IMR-90 (cell line): Measurements from ENCODE around the gene EXOC2. TPM values are rescaled to one million over a fixed set of nuclear protein-coding genes. Genes with fewer than 3 reads are reported as not detected.

Source experiments
- ATAC-seq: fragments of 200-7000 bp; cut with Tn5 transposase; 2 replicates; pipeline ENCODE4 v1.9.1; 2020; ENCODE audit warnings: low read depth, mild to moderate bottlenecking, moderate library complexity
- BruUV-seq: library from RNA; stranded (reverse); fragments of 400-500 nt; replicated peaks from 2 replicates; lab custom pipeline; 2021; lab: Mats Ljungman, UMichigan
- CTCF ChIA-PET: fragments of 300-600 bp; formaldehyde crosslinking; extraction: SDS; loops from one replicate; lab custom pipeline; 2021; ENCODE audit warnings: antibody characterized with exemption; lab: Yijun Ruan, JAX
- POLR2A ChIA-PET: fragments of 300-600 bp; sonication (Branson Sonifier 250); formaldehyde crosslinking; loops from one replicate; lab custom pipeline; 2022; ENCODE audit warnings: antibody characterized with exemption; ENCODE audit not compliant: unreplicated experiment; lab: Charles Lee
- DNase-seq: peaks from one replicate; pipeline ENCODE4 v3.0.0; 2013
- H2AFZ ChIP-seq: replicated peaks from 2 replicates; pipeline ENCODE3; 2013; ENCODE audit warnings: low read length, mild to moderate bottlenecking; ENCODE audit not compliant: poor library complexity
- H2AK5ac ChIP-seq: 2 replicates; pipeline ENCODE4 v1.6.1; 2013; ENCODE audit warnings: low read depth, low read length, inconsistent platforms
- H2AK9ac ChIP-seq: replicated peaks from 2 replicates; pipeline ENCODE3; 2013; ENCODE audit warnings: mild to moderate bottlenecking, low read depth, low read length, moderate library complexity; ENCODE audit not compliant: poor library complexity
- H2BK120ac ChIP-seq: 2 replicates; pipeline ENCODE4 v1.6.1; 2013; ENCODE audit warnings: low read depth, low read length, inconsistent platforms
- H2BK15ac ChIP-seq: 3 replicates; pipeline ENCODE4 v1.6.1; 2013; ENCODE audit warnings: low read depth, low read length, inconsistent platforms
- H2BK20ac ChIP-seq: 2 replicates; pipeline ENCODE4 v1.6.1; 2013; ENCODE audit warnings: low read depth, mild to moderate bottlenecking, inconsistent platforms, low read length, moderate library complexity
- H2BK5ac ChIP-seq: 2 replicates; pipeline ENCODE4 v1.6.1; 2013; ENCODE audit warnings: mild to moderate bottlenecking, low read depth, low read length, inconsistent platforms; ENCODE audit not compliant: poor library complexity, severe bottlenecking
- H3K14ac ChIP-seq: replicated peaks from 2 replicates; pipeline ENCODE4 v1.6.1; 2013; ENCODE audit warnings: low read depth, low read length, inconsistent platforms
- H3K18ac ChIP-seq: 2 replicates; pipeline ENCODE4 v1.6.1; 2013; ENCODE audit warnings: low read depth, low read length, control low read depth
- H3K23ac ChIP-seq: 2 replicates; pipeline ENCODE4 v1.6.1; 2013; ENCODE audit warnings: low read depth, low read length, inconsistent platforms
- H3K27ac ChIP-seq: 2 replicates; pipeline ENCODE4 v1.5.1; 2013; ENCODE audit warnings: mild to moderate bottlenecking, control low read depth, low read length; ENCODE audit not compliant: insufficient read depth
- H3K27me3 ChIP-seq: 2 replicates; pipeline ENCODE4 v1.6.1; 2013; ENCODE audit warnings: low read length; ENCODE audit not compliant: control insufficient read depth, insufficient read depth
- H3K36me3 ChIP-seq: 2 replicates; pipeline ENCODE4 v1.6.1; 2013; ENCODE audit warnings: low read length, mixed read lengths; ENCODE audit not compliant: control insufficient read depth, insufficient read depth
- H3K4ac ChIP-seq: 2 replicates; pipeline ENCODE4 v1.6.1; 2013; ENCODE audit warnings: low read depth, low read length, inconsistent platforms
- H3K4me1 ChIP-seq: 2 replicates; pipeline ENCODE4 v1.6.1; 2013; ENCODE audit warnings: low read length, mixed read lengths; ENCODE audit not compliant: control insufficient read depth, insufficient read depth
- H3K4me2 ChIP-seq: 2 replicates; pipeline ENCODE4 v1.6.1; 2013; ENCODE audit warnings: low read depth, mild to moderate bottlenecking, control low read depth, low read length, moderate library complexity
- H3K4me3 ChIP-seq: 2 replicates; pipeline ENCODE4 v1.5.1; 2013; ENCODE audit warnings: low read depth, mild to moderate bottlenecking, control low read depth, low read length, moderate library complexity; ENCODE audit not compliant: insufficient read depth
- H3K56ac ChIP-seq: 2 replicates; pipeline ENCODE4 v1.6.1; 2013; ENCODE audit warnings: low read length, inconsistent platforms; ENCODE audit not compliant: insufficient read depth; ENCODE audit errors: extremely low read depth
- H3K79me1 ChIP-seq, 2 experiments: 2 replicates each; pipeline ENCODE4 v1.6.1; 2013; ENCODE audit warnings: low read length in 2 of 2, inconsistent platforms in 1 of 2, low read depth in 1 of 2
- H3K9ac ChIP-seq: 2 replicates; pipeline ENCODE4 v1.6.1; 2013; ENCODE audit warnings: low read depth, low read length, control low read depth
- H3K9me1 ChIP-seq: 2 replicates; pipeline ENCODE4 v1.6.1; 2013; ENCODE audit warnings: low read length, inconsistent platforms; ENCODE audit not compliant: insufficient read depth
- H3K9me3 ChIP-seq: 2 replicates; pipeline ENCODE4 v1.6.1; 2013; ENCODE audit warnings: low read length; ENCODE audit not compliant: control insufficient read depth, insufficient read depth
- H4K20me1 ChIP-seq: 2 replicates; pipeline ENCODE4 v1.6.1; 2013; ENCODE audit warnings: low read length, inconsistent platforms; ENCODE audit not compliant: insufficient read depth
- H4K5ac ChIP-seq: 2 replicates; pipeline ENCODE4 v1.6.1; 2013; ENCODE audit warnings: mild to moderate bottlenecking, low read depth, low read length, control low read depth
- H4K8ac ChIP-seq, 2 experiments: 2 replicates each; pipeline ENCODE4 v1.6.1; 2013; ENCODE audit warnings: low read depth in 2 of 2, low read length in 2 of 2, control low read depth in 1 of 2, inconsistent platforms in 1 of 2
- H4K91ac ChIP-seq: 2 replicates; pipeline ENCODE4 v1.6.1; 2013; ENCODE audit warnings: low read depth, low read length, inconsistent platforms; ENCODE audit not compliant: insufficient read depth
- CEBPB ChIP-seq: IDR thresholded peaks from 2 replicates; pipeline ENCODE4 v1.6.1; 2012; ENCODE audit warnings: low read depth, low read length, improper control_type of control experiment
- CHD1 ChIP-seq: IDR thresholded peaks from 2 replicates; pipeline ENCODE4 v1.6.1; 2012; ENCODE audit warnings: low read depth, low read length, improper control_type of control experiment
- FOS ChIP-seq: fragments of 150-350 bp; IDR thresholded peaks from 2 replicates; pipeline ENCODE4 v1.6.1; 2016; ENCODE audit warnings: low read depth, low read length
- MAFK ChIP-seq: IDR thresholded peaks from 2 replicates; pipeline ENCODE4 v1.6.1; 2012; ENCODE audit warnings: low read depth, low read length, improper control_type of control experiment
- MAZ ChIP-seq: IDR thresholded peaks from 2 replicates; pipeline ENCODE4 v1.6.1; 2012; ENCODE audit warnings: low read depth, mild to moderate bottlenecking, low read length, improper control_type of control experiment, moderate library complexity, borderline replicate concordance
- NFE2L2 ChIP-seq: fragments of 150-350 bp; IDR thresholded peaks from 2 replicates; pipeline ENCODE4 v1.6.1; 2016; ENCODE audit warnings: low read depth, mild to moderate bottlenecking, low read length
- POLR2A ChIP-seq: IDR thresholded peaks from 2 replicates; pipeline ENCODE4 v1.6.1; 2012; ENCODE audit warnings: mild to moderate bottlenecking, low read depth, low read length
- RAD21 ChIP-seq: IDR thresholded peaks from 2 replicates; pipeline ENCODE4 v1.6.1; 2012; ENCODE audit warnings: low read length, improper control_type of control experiment
- RCOR1 ChIP-seq: IDR thresholded peaks from 2 replicates; pipeline ENCODE4 v1.6.1; 2012; ENCODE audit warnings: mild to moderate bottlenecking, low read length, improper control_type of control experiment; ENCODE audit not compliant: insufficient replicate concordance
- SMC3 ChIP-seq: fragments of 150-350 bp; IDR thresholded peaks from 2 replicates; pipeline ENCODE4 v1.6.1; 2016; ENCODE audit warnings: low read depth, mild to moderate bottlenecking, antibody characterized with exemption, low read length, moderate library complexity
- USF2 ChIP-seq: fragments of 150-350 bp; IDR thresholded peaks from 2 replicates; pipeline ENCODE4 v1.6.1; 2017; ENCODE audit warnings: mild to moderate bottlenecking, antibody characterized with exemption, low read length, low read depth
- WGBS, 2 experiments: methylation state at CpG; one replicate each; pipeline versions ENCODE4 v1.1.5 to v1.1.7; 2013; ENCODE audit warnings: missing lambda C conversion rate in 2 of 2; ENCODE audit not compliant: insufficient read length in 1 of 2; ENCODE audit errors: extremely low coverage in 2 of 2; 5-methylcytosine and 5-hydroxymethylcytosine counted together
- dilution Hi-C: fragments of 300-500 bp; cut with HindIII; formaldehyde crosslinking; loops from one replicate; pipeline ENCODE4 v1.14.3; 2018; ENCODE audit warnings: low sequenced_read_pairs; ENCODE audit not compliant: unreplicated experiment
- in situ Hi-C: fragments of 300-500 bp; cut with MboI; formaldehyde crosslinking; loops from 3 replicates; pipeline ENCODE4 v1.14.3; 2019; ENCODE audit warnings: low sequenced_read_pairs, inconsistent platforms, mixed read lengths
- intact Hi-C: fragments of 100-400 bp; cut with micrococcal nuclease; formaldehyde crosslinking; loops from 2 replicates; pipeline ENCODE4 v1.10.0; 2022
- polyA plus RNA-seq, 3 experiments: library from polyadenylated mRNA; depleted of rRNA; stranded (reverse); fragments of >200 nt; gene quantifications; 2 replicates each; pipeline ENCODE4 v1.2.3, GENCODE V29; 2012; ENCODE audit warnings: low replicate concordance in 1 of 3
- total RNA-seq: library from RNA; depleted of rRNA; stranded (reverse); fragments of >200 nt; gene quantifications from 2 replicates; pipeline ENCODE4 v1.2.3, GENCODE V29; 2012
- TF ChIP-seq, protein P1 (sequence below): fragments of 150-350 bp; IDR thresholded peaks from 2 replicates; pipeline ENCODE4 v1.6.1; 2016; ENCODE audit warnings: low read depth, mild to moderate bottlenecking, low read length, moderate library complexity, borderline replicate concordance
- TF ChIP-seq, protein P2 (sequence below): conservative IDR thresholded peaks from 2 replicates; pipeline ENCODE4 v1.5.1; 2012; ENCODE audit warnings: mild to moderate bottlenecking, low read depth, low read length, improper control_type of control experiment

EXOC2 gene
- total and polyA plus RNA-seq, 2 of the 4 experiments (the other 2 are of a cell fraction): 13.1 to 37.3 TPM

GRCh38 chr6:449486-450419 is 243.2 kb downstream of the EXOC2 start:
- DNase-seq (no peak), ATAC-seq (no peak)
- H3K9ac ChIP-seq: no peak overlapping the region
- H2AK5ac ChIP-seq: no peak overlapping the region
- peaks cover 2% of the 10 kb centered on the region; the same call in 1 of the 2 replicates for H3K27me3 ChIP-seq
- no peak overlapping the region for H4K8ac ChIP-seq
- ChIA-PET POLR2A (no interaction called here), CTCF (no interaction called here)
- H3K4me2 ChIP-seq: no peak overlapping the region
- no peaks in the 10 kb centered on the region for H3K79me1 ChIP-seq
- H3K4me1 ChIP-seq: no peaks in the 10 kb centered on the region
- no peak overlapping the region for H3K56ac ChIP-seq
- no peak overlapping the region for H3K18ac ChIP-seq
- H3K4ac ChIP-seq: no peak overlapping the region
- in situ Hi-C loops: no loop called here
- no TSS peak for BruUV-seq
- H2AFZ ChIP-seq: no peak overlapping the region
- H2BK20ac ChIP-seq: no peak overlapping the region
- no peak overlapping the region for H3K23ac ChIP-seq
- dilution Hi-C loops: no loop called here
- H3K4me3 ChIP-seq: no peak overlapping the region
- H3K14ac ChIP-seq: no peak overlapping the region
- H3K9me3 ChIP-seq: no peaks in the 10 kb centered on the region; the same call in 1 of the 2 replicates
- H3K27ac ChIP-seq: no peak overlapping the region
- no peaks in the 10 kb centered on the region for H4K20me1 ChIP-seq
- H3K9me1 ChIP-seq: no peaks in the 10 kb centered on the region
- no peak overlapping the region for H2AK9ac ChIP-seq
- no peak overlapping the region for H4K5ac ChIP-seq
- TF ChIP-seq RAD21: no peak
- no peak for TF ChIP-seq CHD1
- TF ChIP-seq, protein P1, sequence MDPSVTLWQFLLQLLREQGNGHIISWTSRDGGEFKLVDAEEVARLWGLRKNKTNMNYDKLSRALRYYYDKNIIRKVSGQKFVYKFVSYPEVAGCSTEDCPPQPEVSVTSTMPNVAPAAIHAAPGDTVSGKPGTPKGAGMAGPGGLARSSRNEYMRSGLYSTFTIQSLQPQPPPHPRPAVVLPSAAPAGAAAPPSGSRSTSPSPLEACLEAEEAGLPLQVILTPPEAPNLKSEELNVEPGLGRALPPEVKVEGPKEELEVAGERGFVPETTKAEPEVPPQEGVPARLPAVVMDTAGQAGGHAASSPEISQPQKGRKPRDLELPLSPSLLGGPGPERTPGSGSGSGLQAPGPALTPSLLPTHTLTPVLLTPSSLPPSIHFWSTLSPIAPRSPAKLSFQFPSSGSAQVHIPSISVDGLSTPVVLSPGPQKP: no peak
- no peak for TF ChIP-seq RCOR1
- no peak for TF ChIP-seq MAFK
- TF ChIP-seq MAZ: no peak
- TF ChIP-seq SMC3: no peak
- no peak for TF ChIP-seq FOS
- TF ChIP-seq USF2: no peak
- TF ChIP-seq, protein P2, sequence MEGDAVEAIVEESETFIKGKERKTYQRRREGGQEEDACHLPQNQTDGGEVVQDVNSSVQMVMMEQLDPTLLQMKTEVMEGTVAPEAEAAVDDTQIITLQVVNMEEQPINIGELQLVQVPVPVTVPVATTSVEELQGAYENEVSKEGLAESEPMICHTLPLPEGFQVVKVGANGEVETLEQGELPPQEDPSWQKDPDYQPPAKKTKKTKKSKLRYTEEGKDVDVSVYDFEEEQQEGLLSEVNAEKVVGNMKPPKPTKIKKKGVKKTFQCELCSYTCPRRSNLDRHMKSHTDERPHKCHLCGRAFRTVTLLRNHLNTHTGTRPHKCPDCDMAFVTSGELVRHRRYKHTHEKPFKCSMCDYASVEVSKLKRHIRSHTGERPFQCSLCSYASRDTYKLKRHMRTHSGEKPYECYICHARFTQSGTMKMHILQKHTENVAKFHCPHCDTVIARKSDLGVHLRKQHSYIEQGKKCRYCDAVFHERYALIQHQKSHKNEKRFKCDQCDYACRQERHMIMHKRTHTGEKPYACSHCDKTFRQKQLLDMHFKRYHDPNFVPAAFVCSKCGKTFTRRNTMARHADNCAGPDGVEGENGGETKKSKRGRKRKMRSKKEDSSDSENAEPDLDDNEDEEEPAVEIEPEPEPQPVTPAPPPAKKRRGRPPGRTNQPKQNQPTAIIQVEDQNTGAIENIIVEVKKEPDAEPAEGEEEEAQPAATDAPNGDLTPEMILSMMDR: no peak
- no peak for TF ChIP-seq NFE2L2
- no peak for TF ChIP-seq CEBPB
- no peak for TF ChIP-seq POLR2A
- WGBS, 2 experiments: 88% methylated on average over 30 of the region's 62 CpGs; no CpG with 5 or more reads in 1 of the 2 experiments
- no peak overlapping the region for H2BK120ac ChIP-seq
- H4K91ac ChIP-seq: no peak overlapping the region
- H2BK15ac ChIP-seq: no peak overlapping the region
- no peak overlapping the region for H2BK5ac ChIP-seq
- H3K36me3 ChIP-seq: no peaks in the 10 kb centered on the region
- intact Hi-C loops: no loop called here
